ENCODE results near the gene USP17L18. TPM values are rescaled to one million over a fixed set of nuclear protein-coding genes. Genes with fewer than 3 reads are reported as not detected.

The USP17L18 gene
- total RNA-seq, 2 donors from 2014 or later = not detected

Other genes with a start within 250 kb of the USP17L18 start
- not detected for gene FAM90A26, start 78.2 kb upstream of the USP17L18 start, total RNA-seq
- not detected for gene USP17L10, start 38.0 kb upstream of the USP17L18 start, total RNA-seq
- not detected for gene USP17L11, start 33.2 kb upstream of the USP17L18 start, total RNA-seq
- gene USP17L12, start 28.5 kb upstream of the USP17L18 start, total RNA-seq = not detected
- gene USP17L13, start 23.7 kb upstream of the USP17L18 start, total RNA-seq = not detected
- gene USP17L15, start 14.2 kb upstream of the USP17L18 start, total RNA-seq = not detected
- not detected for gene USP17L17, start 4.8 kb upstream of the USP17L18 start, total RNA-seq
- not detected for gene USP17L19, start 4.7 kb downstream of the USP17L18 start, total RNA-seq
- not detected for gene USP17L20, start 9.5 kb downstream of the USP17L18 start, total RNA-seq
- not detected for gene USP17L21, start 14.2 kb downstream of the USP17L18 start, total RNA-seq
- not detected for gene USP17L22, start 19.0 kb downstream of the USP17L18 start, total RNA-seq
- gene USP17L24, start 76.5 kb downstream of the USP17L18 start, total RNA-seq = not detected
- gene USP17L25, start 81.3 kb downstream of the USP17L18 start, total RNA-seq = not detected
- not detected for gene USP17L26, start 86.0 kb downstream of the USP17L18 start, total RNA-seq
- not detected for gene USP17L5, start 90.8 kb downstream of the USP17L18 start, total RNA-seq
- gene USP17L27, start 95.5 kb downstream of the USP17L18 start, total RNA-seq = not detected
- gene USP17L28, start 100.3 kb downstream of the USP17L18 start, total RNA-seq = not detected
- not detected for gene USP17L29, start 105.0 kb downstream of the USP17L18 start, total RNA-seq
- not detected for gene USP17L30, start 114.5 kb downstream of the USP17L18 start, total RNA-seq
- gene DEFB131A, start 195.8 kb downstream of the USP17L18 start, total RNA-seq = not detected

Measured in activated naive CD4-positive, alpha-beta T cell treated with anti-CD3 and anti-CD28 coated beads, Interleukin-2, amount 50 U/mL, for 72 hours (primary cell).